GM13977 (cell line): ENCODE data around the gene TMEM132E.

Experiments used
- DNase-seq: peaks from one replicate; pipeline ENCODE4 v3.0.0; 2012; ENCODE audit warnings: low spot score
- CTCF ChIP-seq: IDR thresholded peaks from 2 replicates; pipeline ENCODE4 v1.5.1; 2012; ENCODE audit warnings: mild to moderate bottlenecking, control low read depth; ENCODE audit not compliant: insufficient read depth; ENCODE audit errors: extremely low read depth, missing control alignments
- in situ Hi-C: fragments of 300-500 bp; cut with MboI; formaldehyde crosslinking; loops from one replicate; pipeline ENCODE4 v1.12.0; 2022; ENCODE audit warnings: low sequenced_read_pairs, low pct_unique_long_range_greater_than_20kb, mixed read lengths, inconsistent platforms; ENCODE audit not compliant: unreplicated experiment

TMEM132E gene

GRCh38 chr17:34609210-34609609, 29.8 kb downstream of the TMEM132E start:
- no peak for TF ChIP-seq CTCF
- in situ Hi-C loops: no loop called here
- DNase-seq: no peak

GRCh38 chr17:34610039-34610438, 30.7 kb downstream of the TMEM132E start:
- no peak for TF ChIP-seq CTCF

GRCh38 chr17:34610506-34610905, 31.1 kb downstream of the TMEM132E start:
- no peak for DNase-seq
- in situ Hi-C loops: no loop called here
- TF ChIP-seq CTCF: no peak

More at GRCh38 chr17:34610039-34610438, 30.7 kb downstream of the TMEM132E start:
- DNase-seq: no peak
- in situ Hi-C loops: no loop called here

- no peak for TF ChIP-seq CTCF
- in situ Hi-C loops: no loop called here
- DNase-seq: no peak
Measured at GRCh38 chr17:34613064-34614019, 34.0 kb downstream of the TMEM132E start.

- no peak for DNase-seq
- TF ChIP-seq CTCF: no peak
- in situ Hi-C loops: no loop called here
Measured at GRCh38 chr17:34614698-34615097, 35.3 kb downstream of the TMEM132E start.

GRCh38 chr17:34615326-34615725, 35.9 kb downstream of the TMEM132E start:
- in situ Hi-C loops: no loop called here
- no peak for TF ChIP-seq CTCF
- no peak for DNase-seq

- no peak for TF ChIP-seq CTCF
- DNase-seq: no peak
- in situ Hi-C loops: no loop called here
Measured at GRCh38 chr17:34616148-34616547, 36.8 kb downstream of the TMEM132E start.
